C4-2B (cell line): Measurements from ENCODE around the gene RCAN3.

Source experiments
- H3K27ac ChIP-seq: fragments of 450-650 bp; 2 replicates; pipeline ENCODE4 v1.5.1; 2017
- CTCF ChIP-seq: fragments of 450-650 bp; conservative IDR thresholded peaks from 2 replicates; pipeline ENCODE4 v1.5.1; 2017; ENCODE audit warnings: mild to moderate bottlenecking
- ZFX ChIP-seq: fragments of 450-650 bp; IDR thresholded peaks from 2 replicates; pipeline ENCODE4 v1.6.1; 2017

RCAN3 gene

GRCh38 chr1:24500448-24501048 is 2.1 kb upstream of the RCAN3 start:
- TF ChIP-seq ZFX (no peak), CTCF (no peak)
- H3K27ac ChIP-seq: no peak overlapping the region

DNA sequence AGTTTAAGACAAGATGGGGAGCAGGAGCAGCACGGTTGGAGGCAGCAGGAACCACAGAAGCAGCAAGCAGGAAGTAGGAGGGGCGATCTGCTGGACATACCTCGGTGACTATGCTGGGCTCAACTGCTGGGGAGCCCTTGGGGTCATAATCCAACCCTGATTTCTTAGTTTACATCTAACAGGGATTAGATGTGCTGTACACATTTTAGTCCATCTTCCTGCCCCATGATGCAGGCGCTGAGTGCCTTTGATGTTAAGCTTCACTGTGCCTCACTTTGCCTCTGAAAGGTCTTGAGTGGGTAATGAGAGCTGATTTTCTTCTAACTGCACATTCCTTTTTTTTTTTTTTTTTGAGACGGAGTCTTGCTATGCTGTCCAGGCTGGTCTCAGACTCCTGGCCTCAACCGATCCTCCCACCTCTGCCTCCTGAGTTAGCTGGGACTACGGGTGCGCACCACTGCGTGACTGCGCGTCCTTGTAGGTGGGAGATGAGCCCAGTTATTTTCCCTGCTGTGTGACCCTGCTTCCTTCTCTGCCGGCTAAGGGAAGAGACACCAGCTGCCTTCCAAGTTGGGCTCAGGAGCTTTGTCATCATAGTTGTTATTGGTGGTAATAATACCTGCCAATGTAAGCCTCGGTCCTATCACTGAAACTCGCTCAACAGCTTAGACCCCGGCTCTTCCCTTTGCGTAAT is 1.1 kb upstream of the RCAN3 start:
- TF ChIP-seq CTCF: no peak
- TF ChIP-seq ZFX: no peak
- peak overlapping the region; percentile 88 for H3K27ac ChIP-seq

DNA sequence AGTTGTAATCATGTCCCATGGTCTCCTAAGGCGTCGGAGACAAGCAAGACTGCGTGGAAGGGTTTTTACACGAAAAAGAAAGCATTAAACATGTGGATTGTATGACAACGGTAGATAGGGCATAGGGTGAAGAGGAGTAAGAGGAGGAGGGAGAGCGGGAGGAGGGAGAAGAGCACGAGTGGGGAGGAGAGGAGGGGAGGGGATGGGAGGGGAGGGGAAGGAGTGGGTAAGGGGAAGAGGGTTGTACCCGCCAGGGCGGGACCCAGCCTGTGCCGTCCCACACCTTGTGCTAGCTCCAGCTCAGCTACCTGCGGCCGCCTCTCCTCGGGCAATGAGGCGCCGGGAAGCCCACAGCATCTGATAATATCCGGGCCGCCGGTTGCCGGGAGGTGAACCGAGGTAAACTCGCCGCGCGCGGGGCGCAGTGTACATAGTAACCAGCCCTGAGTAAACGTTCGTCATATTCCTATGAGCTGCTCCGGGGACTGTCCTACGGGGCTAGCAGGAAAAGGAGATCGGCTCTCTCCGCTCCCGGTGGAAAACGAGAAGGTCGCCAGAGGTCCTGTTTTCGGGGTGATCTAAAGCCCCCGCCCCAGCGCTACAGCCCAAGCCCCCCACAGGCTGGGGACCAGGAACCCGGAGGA is 449 bp upstream of the RCAN3 start:
- H3K27ac ChIP-seq: peak overlapping the region; percentile 88
- no peak for TF ChIP-seq CTCF
- no peak for TF ChIP-seq ZFX

GRCh38 chr1:24503059-24503751 is 569 bp downstream of the RCAN3 start:
- no peak for TF ChIP-seq ZFX
- H3K27ac ChIP-seq: peak overlapping the region; percentile 88

DNA sequence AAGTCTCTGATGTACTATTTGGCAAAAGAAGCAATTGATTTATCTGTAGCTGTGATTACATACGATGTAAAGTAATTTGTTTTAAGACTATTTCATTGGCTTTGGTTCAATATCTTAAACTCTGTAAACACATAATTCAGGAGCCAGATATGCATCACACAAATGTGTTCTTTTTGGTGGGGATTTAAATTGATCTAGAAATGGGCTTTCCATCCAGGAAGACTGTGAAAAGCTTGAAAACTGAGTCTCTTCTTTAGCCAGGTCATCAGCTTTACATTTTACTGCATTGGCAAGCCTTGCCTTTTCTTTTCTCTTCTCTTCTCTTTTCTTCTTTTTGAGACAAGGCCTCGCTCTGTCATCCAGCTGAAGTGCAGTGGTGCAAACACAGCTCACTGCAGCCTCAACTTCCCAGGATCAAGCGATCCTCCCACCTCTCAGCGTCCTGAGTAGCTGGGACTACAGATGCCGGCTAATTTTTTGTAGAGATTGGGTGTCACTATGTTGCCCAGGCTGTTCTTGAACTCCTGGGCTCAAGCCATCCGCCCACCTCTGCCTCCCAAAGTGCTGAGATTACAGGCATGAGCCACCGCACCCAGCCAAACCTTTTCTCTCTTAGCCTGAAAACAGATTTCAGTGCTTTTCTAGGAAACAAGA is 1.4 kb downstream of the RCAN3 start:
- peak overlapping the region; percentile 88 for H3K27ac ChIP-seq
- no peak for TF ChIP-seq ZFX
- TF ChIP-seq CTCF: no peak

DNA sequence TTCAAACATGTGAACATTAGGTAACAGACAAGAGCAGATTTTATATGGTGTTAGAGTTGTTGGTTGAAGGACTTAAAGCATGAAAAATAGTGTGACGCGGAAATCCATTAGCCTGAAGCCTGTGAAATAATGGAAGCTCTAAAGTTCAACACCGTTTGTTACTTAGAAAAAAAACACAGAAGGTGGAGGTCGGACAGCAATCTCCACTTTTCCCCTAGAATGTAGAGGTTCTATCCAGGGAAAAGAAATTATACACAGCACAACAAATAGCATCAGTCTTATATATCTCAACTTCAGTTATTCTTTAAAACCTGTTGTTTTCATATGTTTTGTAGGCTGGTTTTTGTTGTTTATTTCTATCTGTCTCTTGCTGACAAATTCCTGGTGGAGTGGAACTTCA is 1.9 kb downstream of the RCAN3 start:
- TF ChIP-seq ZFX (no peak), CTCF (no peak)
- peak overlapping the region; percentile 88; the same call in 1 of the 2 replicates for H3K27ac ChIP-seq

- no peak for TF ChIP-seq ZFX
- no peak for TF ChIP-seq CTCF
- no peak overlapping the region for H3K27ac ChIP-seq
These were observed 3.2 kb downstream of the RCAN3 start for GRCh38 chr1:24505816-24506215.
